Suppressor macrophage treated with lipopolysaccharide for 1 hour (primary cell): ENCODE measurements around the gene SGK2.
"Not testable (repeated sequence)": the region's sequence is repeated elsewhere in the genome, so short reads cannot be mapped to it uniquely, and the experiment has no call there.

Experiments
- DNase-seq, 3 donors: peaks; one replicate each; pipeline ENCODE4 v3.0.0-alpha.2; 2020 to 2022

SGK2 gene

GRCh38 chr20:43605715-43606114 lies 46.9 kb downstream of the SGK2 start:
- no peak for DNase-seq

GRCh38 chr20:43607278-43607677 lies 48.5 kb downstream of the SGK2 start:
- DNase-seq = not testable (repeated sequence)

GRCh38 chr20:43631598-43631997 lies 72.8 kb downstream of the SGK2 start:
- DNase-seq = no peak
